ENCODE results near the gene SYF2.

- no peak for TF ChIP-seq CTCF (IDR thresholded peaks at IDR 0.05)
- TF ChIP-seq EZH2 (IDR thresholded peaks at IDR 0.05; ENCODE audit: borderline replicate concordance, insufficient read depth, low read depth, low read length, poor library complexity, severe bottlenecking): no peak
Measured at GRCh38 chr1:25247024-25247828, 14.9 kb upstream of the SYF2 start, which contains the start of gene RSRP1.
